HG03159 (cell line): Measurements from ENCODE around the gene SCGB1D4.

Experiments
- ATAC-seq: cut with Tn5 transposase; IDR thresholded peaks from one replicate; pipeline ENCODE4 v1.9.1; 2021; ENCODE audit warnings: mild to moderate bottlenecking, moderate library complexity; ENCODE audit not compliant: unreplicated experiment

Gene SCGB1D4

GRCh38 chr11:62280452-62280851, 18.4 kb downstream of the SCGB1D4 start:
- no peak for ATAC-seq

- ATAC-seq, result no peak
Measured at GRCh38 chr11:62273789-62274275, 25.0 kb downstream of the SCGB1D4 start.

GRCh38 chr11:62273284-62273683, 25.6 kb downstream of the SCGB1D4 start:
- ATAC-seq, result no peak

- ATAC-seq, result no peak
Measured at GRCh38 chr11:62269654-62270278, 29.1 kb downstream of the SCGB1D4 start, which contains the start of gene SCGB2A2. SCGB2A2 (plus strand) TSS chr11:62270158; CDS start chr11:62270217, 59 bp downstream.

GRCh38 chr11:62267576-62267975, 31.3 kb downstream of the SCGB1D4 start:
- no peak for ATAC-seq

GRCh38 chr11:62267050-62267449, 31.8 kb downstream of the SCGB1D4 start:
- no peak for ATAC-seq

- ATAC-seq, result no peak
Measured at GRCh38 chr11:62266558-62266957, 32.3 kb downstream of the SCGB1D4 start.

GRCh38 chr11:62264004-62264403, 34.9 kb downstream of the SCGB1D4 start:
- ATAC-seq, result no peak

GRCh38 chr11:62260261-62260953, 38.5 kb downstream of the SCGB1D4 start:
- ATAC-seq, result no peak

- ATAC-seq, result no peak
Measured at GRCh38 chr11:62256281-62256680, 42.6 kb downstream of the SCGB1D4 start.

GRCh38 chr11:62253999-62254542, 44.8 kb downstream of the SCGB1D4 start:
- no peak for ATAC-seq

GRCh38 chr11:62251698-62252097, 47.2 kb downstream of the SCGB1D4 start:
- no peak for ATAC-seq
